ENCODE measurements around the gene FDPS. TPM values are rescaled to one million over a fixed set of nuclear protein-coding genes. Genes with fewer than 3 reads are reported as not detected.

The FDPS gene
- total RNA-seq, 1 experiment from 2014 or later = 269 TPM

GRCh38 chr1:155309423-155310021, 856 bp downstream of the FDPS start:
- ATAC-seq = peak; percentile 6; the same call in 1 of the 2 replicates
- intact Hi-C loops (cut with micrococcal nuclease) = loop anchor here (5.0 kb wide), 1 partner anchor 57 kb away; no protein-coding TSS in a partner anchor
- DNase-seq (ENCODE audit: low read depth, low spot score) = no peak

More at GRCh38 chr1:155309423-155310021, 856 bp downstream of the FDPS start:
- peak overlapping the region; percentile 96 for H3K9ac ChIP-seq (ENCODE audit: low read length)
- no peaks in the 10 kb centered on the region for H3K9me3 ChIP-seq (ENCODE audit: control insufficient read depth in 1 of 2, insufficient read depth in 1 of 2, low read depth in 1 of 2, low read length in 2 of 2)
- no peaks in the 10 kb centered on the region for H3K27me3 ChIP-seq (ENCODE audit: insufficient read depth, low read length)
- H3K36me3 ChIP-seq (ENCODE audit: control insufficient read depth in 1 of 2, insufficient read depth in 2 of 2, low read length in 2 of 2) = peaks cover 0 to 17% of the 10 kb centered on the region in 2 experiments; a peak in 2 of 4 replicates
- ChIA-PET POLR2A (no interaction called here), RAD21 (ENCODE audit: low non-redundant PET in 1 of 2, low total read pairs in 2 of 2, uncharacterized antibody in 2 of 2, unreplicated experiment in 2 of 2) (no interaction called here), CTCF (no interaction called here)
- H2AFZ ChIP-seq (ENCODE audit: low read depth, low read length, poor library complexity, severe bottlenecking) = no peak overlapping the region
- TF ChIP-seq TCF7L2 (IDR thresholded peaks at IDR 0.05; ENCODE audit: borderline replicate concordance, extremely low read depth, insufficient read depth, insufficient read length) (no peak), POLR2A (IDR thresholded peaks at IDR 0.05; ENCODE audit: borderline replicate concordance, extremely low read depth, insufficient read depth, insufficient read length) (no peak), EZH2 (IDR thresholded peaks at IDR 0.05) (no peak), SP1 (IDR thresholded peaks at IDR 0.05; ENCODE audit: low read depth) (no peak), REST (IDR thresholded peaks at IDR 0.05; ENCODE audit: low read depth) (no peak), ELF1 (IDR thresholded peaks at IDR 0.05; ENCODE audit: borderline replicate concordance, low read depth) (no peak), YY1 (IDR thresholded peaks at IDR 0.05; ENCODE audit: extremely low read depth, insufficient replicate concordance, low read depth, low read length) (no peak), FOSL1 (IDR thresholded peaks at IDR 0.05; ENCODE audit: low read depth) (no peak), EZH2phosphoT487 (IDR thresholded peaks at IDR 0.05; ENCODE audit: borderline replicate concordance) (no peak), JUND (IDR thresholded peaks at IDR 0.05) (no peak), CTCF (IDR thresholded peaks at IDR 0.05 in 2 of 3, conservative IDR thresholded peaks at IDR 0.05 in 1 of 3; ENCODE audit: borderline replicate concordance in 1 of 3, insufficient read depth in 1 of 3, low read depth in 2 of 3, low read length in 2 of 3) (no peak), CBX3 (IDR thresholded peaks at IDR 0.05; ENCODE audit: low read depth) (no peak), RAD21 (IDR thresholded peaks at IDR 0.05; ENCODE audit: low read depth) (no peak), ZFX (IDR thresholded peaks at IDR 0.05) (no peak), ATF3 (IDR thresholded peaks at IDR 0.05) (no peak)
- peak overlapping the region; percentile 88 for H3K27ac ChIP-seq (ENCODE audit: low read depth, low read length)
- H3K4me1 ChIP-seq (ENCODE audit: control insufficient read depth in 1 of 2, insufficient read depth in 2 of 2, low read length in 2 of 2) = peaks cover 8 to 26% of the 10 kb centered on the region in 2 experiments; a peak in 3 of 4 replicates
- peak overlapping the region; percentile 82 to 99 for H3K4me3 ChIP-seq (replicated peaks in 1 of 2; ENCODE audit: low read depth in 1 of 2, low read length in 2 of 2)
- H3K79me2 ChIP-seq (ENCODE audit: insufficient read depth, low read length) = peaks cover 47% of the 10 kb centered on the region
- H3K9me2 ChIP-seq (ENCODE audit: insufficient read depth) = no peaks in the 10 kb centered on the region
- H4K20me1 ChIP-seq (ENCODE audit: insufficient read depth) = no peaks in the 10 kb centered on the region
- H3K4me2 ChIP-seq (ENCODE audit: low read length) = peak overlapping the region; percentile 89
- BruUV-seq (replicated peaks) = no TSS peak
